Measurements from ENCODE around the gene CDK13. TPM values are rescaled to one million over a fixed set of nuclear protein-coding genes. Genes with fewer than 3 reads are reported as not detected.
"Not testable (repeated sequence)": the region's sequence is repeated elsewhere in the genome, so short reads cannot be mapped to it uniquely, and the experiment has no call there.

CDK13 gene
- polyA plus RNA-seq, 2 donors: 17.1 to 23.4 TPM

GRCh38 chr7:40134428-40135316 lies 184.6 kb downstream of the CDK13 start, which contains the start of the genes MPLKIP and SUGCT:
TSS of gene MPLKIP (minus strand) at chr7:40134622. CDS start at chr7:40134567, 55 bp downstream.
TSS of gene SUGCT (plus strand) at chr7:40135005.
- Histone ChIP-seq H3K27me3 (ENCODE audit: control insufficient read depth in 1 of 2, insufficient read depth in 2 of 2, low read length in 2 of 2) (no peaks in the 10 kb centered on the region), H3K4me1 (ENCODE audit: control insufficient read depth in 2 of 2, insufficient read depth in 2 of 2, low read length in 1 of 2) (no peaks in the 10 kb centered on the region), H3K36me3 (ENCODE audit: control insufficient read depth in 2 of 2, insufficient read depth in 2 of 2, low read length in 1 of 2) (no peaks in the 10 kb centered on the region), H3K4me3 (ENCODE audit: low read depth in 1 of 2, low read length in 2 of 2) (peak within 1 kb of the TSS; percentile 92 to 99), H3K27ac (ENCODE audit: low read depth in 2 of 2, low read length in 1 of 2) (peak within 1 kb of the TSS; percentile 90 to 95), H3K9me3 (ENCODE audit: control insufficient read depth in 2 of 2, insufficient read depth in 1 of 2, low read depth in 1 of 2, low read length in 1 of 2) (no peaks in the 10 kb centered on the region)
- 0% methylated on average over 74 to 75 of the region's 75 CpGs for WGBS, 2 donors

- Histone ChIP-seq H3K36me3 (ENCODE audit: control insufficient read depth in 2 of 2, insufficient read depth in 2 of 2, low read length in 1 of 2) (no peaks in the 10 kb centered on the region), H3K27me3 (ENCODE audit: control insufficient read depth in 1 of 2, insufficient read depth in 2 of 2, low read length in 2 of 2) (no peaks in the 10 kb centered on the region), H3K9me3 (ENCODE audit: control insufficient read depth in 2 of 2, insufficient read depth in 1 of 2, low read depth in 1 of 2, low read length in 1 of 2) (no peaks in the 10 kb centered on the region), H3K27ac (ENCODE audit: low read depth in 2 of 2, low read length in 1 of 2) (peak overlapping the region; percentile 90 to 95), H3K4me1 (ENCODE audit: control insufficient read depth in 2 of 2, insufficient read depth in 2 of 2, low read length in 1 of 2) (no peaks in the 10 kb centered on the region), H3K4me3 (ENCODE audit: low read depth in 1 of 2, low read length in 2 of 2) (peak overlapping the region; percentile 92 to 99)
- WGBS, 2 donors: 5 to 7% methylated on average over 17 of the region's 17 CpGs
These were observed 185.2 kb downstream of the CDK13 start for GRCh38 chr7:40135317-40135610.

- WGBS, 2 donors: 97 to 98% methylated on average over 2 of the region's 2 CpGs
- H3K36me3 ChIP-seq (ENCODE audit: control insufficient read depth in 2 of 2, insufficient read depth in 2 of 2, low read length in 1 of 2): no peaks in the 10 kb centered on the region
- no peaks in the 10 kb centered on the region for H3K27me3 ChIP-seq (ENCODE audit: control insufficient read depth in 1 of 2, insufficient read depth in 2 of 2, low read length in 2 of 2)
- H3K9me3 ChIP-seq (ENCODE audit: control insufficient read depth in 2 of 2, insufficient read depth in 1 of 2, low read depth in 1 of 2, low read length in 1 of 2): no peaks in the 10 kb centered on the region
- no peaks in the 10 kb centered on the region for H3K4me1 ChIP-seq (ENCODE audit: control insufficient read depth in 2 of 2, insufficient read depth in 2 of 2, low read length in 1 of 2)
- H3K4me3 ChIP-seq (ENCODE audit: low read depth in 1 of 2, low read length in 2 of 2): no peak overlapping the region
- no peak overlapping the region for H3K27ac ChIP-seq (ENCODE audit: low read depth in 2 of 2, low read length in 1 of 2)
These were observed 187.5 kb downstream of the CDK13 start for GRCh38 chr7:40137563-40137962.

- 84 to 85% methylated on average over 5 of the region's 5 CpGs for WGBS, 2 donors
- Histone ChIP-seq H3K27ac (ENCODE audit: low read depth in 2 of 2, low read length in 1 of 2) (no peak overlapping the region), H3K27me3 (ENCODE audit: control insufficient read depth in 1 of 2, insufficient read depth in 2 of 2, low read length in 2 of 2) (no peaks in the 10 kb centered on the region), H3K4me3 (ENCODE audit: low read depth in 1 of 2, low read length in 2 of 2) (no peak overlapping the region), H3K4me1 (ENCODE audit: control insufficient read depth in 2 of 2, insufficient read depth in 2 of 2, low read length in 1 of 2) (no peaks in the 10 kb centered on the region), H3K9me3 (ENCODE audit: control insufficient read depth in 2 of 2, insufficient read depth in 1 of 2, low read depth in 1 of 2, low read length in 1 of 2) (no peaks in the 10 kb centered on the region), H3K36me3 (ENCODE audit: control insufficient read depth in 2 of 2, insufficient read depth in 2 of 2, low read length in 1 of 2) (no peaks in the 10 kb centered on the region)
These were observed 188.9 kb downstream of the CDK13 start for GRCh38 chr7:40138973-40139372.

- H3K9me3 ChIP-seq (ENCODE audit: control insufficient read depth in 2 of 2, insufficient read depth in 1 of 2, low read depth in 1 of 2, low read length in 1 of 2); H3K27me3 ChIP-seq (ENCODE audit: control insufficient read depth in 1 of 2, insufficient read depth in 2 of 2, low read length in 2 of 2); H3K4me1 ChIP-seq (ENCODE audit: control insufficient read depth in 2 of 2, insufficient read depth in 2 of 2, low read length in 1 of 2); H3K36me3 ChIP-seq (ENCODE audit: control insufficient read depth in 2 of 2, insufficient read depth in 2 of 2, low read length in 1 of 2); H3K4me3 ChIP-seq (ENCODE audit: low read depth in 1 of 2, low read length in 2 of 2); H3K27ac ChIP-seq (ENCODE audit: low read depth in 2 of 2, low read length in 1 of 2): not testable (repeated sequence)
- WGBS, 2 donors: 96 to 97% methylated on average over 13 of the region's 13 CpGs
These were observed 189.8 kb downstream of the CDK13 start for GRCh38 chr7:40139891-40140290.

DNA sequence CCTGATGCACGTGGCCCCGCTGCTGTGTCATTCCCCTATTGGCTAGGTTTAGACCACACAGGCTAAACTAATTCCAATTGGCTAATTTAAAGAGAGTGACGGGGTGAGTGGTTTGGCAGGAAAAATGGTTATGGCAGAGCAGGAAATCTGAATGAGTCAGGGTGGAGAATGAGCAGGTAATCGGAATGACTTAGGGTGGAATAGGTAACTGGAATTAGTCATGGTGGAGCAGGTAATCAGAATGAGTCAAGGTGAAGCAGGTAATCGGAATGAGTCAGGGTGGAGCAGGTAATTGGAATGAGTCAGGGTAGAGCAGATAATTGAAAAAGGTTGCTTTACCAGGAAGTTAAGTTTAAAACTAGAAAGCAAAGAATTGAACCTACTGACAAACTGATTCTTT lies 191.9 kb downstream of the CDK13 start:
- H3K4me1 ChIP-seq (ENCODE audit: control insufficient read depth in 2 of 2, insufficient read depth in 2 of 2, low read length in 1 of 2); H3K9me3 ChIP-seq (ENCODE audit: control insufficient read depth in 2 of 2, insufficient read depth in 1 of 2, low read depth in 1 of 2, low read length in 1 of 2); H3K36me3 ChIP-seq (ENCODE audit: control insufficient read depth in 2 of 2, insufficient read depth in 2 of 2, low read length in 1 of 2); H3K27me3 ChIP-seq (ENCODE audit: control insufficient read depth in 1 of 2, insufficient read depth in 2 of 2, low read length in 2 of 2); H3K4me3 ChIP-seq (ENCODE audit: low read depth in 1 of 2, low read length in 2 of 2): not testable (repeated sequence)
- 62 to 68% methylated on average over 5 of the region's 5 CpGs for WGBS, 2 donors
- H3K27ac ChIP-seq (ENCODE audit: low read depth in 2 of 2, low read length in 1 of 2): peak overlapping the region in 1 of 2 donors; percentile 13

GRCh38 chr7:40145596-40146130 lies 195.6 kb downstream of the CDK13 start:
- H3K27ac ChIP-seq (ENCODE audit: low read depth in 2 of 2, low read length in 1 of 2); H3K4me3 ChIP-seq (ENCODE audit: low read depth in 1 of 2, low read length in 2 of 2); H3K36me3 ChIP-seq (ENCODE audit: control insufficient read depth in 2 of 2, insufficient read depth in 2 of 2, low read length in 1 of 2); H3K27me3 ChIP-seq (ENCODE audit: control insufficient read depth in 1 of 2, insufficient read depth in 2 of 2, low read length in 2 of 2); H3K9me3 ChIP-seq (ENCODE audit: control insufficient read depth in 2 of 2, insufficient read depth in 1 of 2, low read depth in 1 of 2, low read length in 1 of 2); H3K4me1 ChIP-seq (ENCODE audit: control insufficient read depth in 2 of 2, insufficient read depth in 2 of 2, low read length in 1 of 2): not testable (repeated sequence)
- 61 to 65% methylated on average over 3 of the region's 3 CpGs for WGBS, 2 donors

DNA sequence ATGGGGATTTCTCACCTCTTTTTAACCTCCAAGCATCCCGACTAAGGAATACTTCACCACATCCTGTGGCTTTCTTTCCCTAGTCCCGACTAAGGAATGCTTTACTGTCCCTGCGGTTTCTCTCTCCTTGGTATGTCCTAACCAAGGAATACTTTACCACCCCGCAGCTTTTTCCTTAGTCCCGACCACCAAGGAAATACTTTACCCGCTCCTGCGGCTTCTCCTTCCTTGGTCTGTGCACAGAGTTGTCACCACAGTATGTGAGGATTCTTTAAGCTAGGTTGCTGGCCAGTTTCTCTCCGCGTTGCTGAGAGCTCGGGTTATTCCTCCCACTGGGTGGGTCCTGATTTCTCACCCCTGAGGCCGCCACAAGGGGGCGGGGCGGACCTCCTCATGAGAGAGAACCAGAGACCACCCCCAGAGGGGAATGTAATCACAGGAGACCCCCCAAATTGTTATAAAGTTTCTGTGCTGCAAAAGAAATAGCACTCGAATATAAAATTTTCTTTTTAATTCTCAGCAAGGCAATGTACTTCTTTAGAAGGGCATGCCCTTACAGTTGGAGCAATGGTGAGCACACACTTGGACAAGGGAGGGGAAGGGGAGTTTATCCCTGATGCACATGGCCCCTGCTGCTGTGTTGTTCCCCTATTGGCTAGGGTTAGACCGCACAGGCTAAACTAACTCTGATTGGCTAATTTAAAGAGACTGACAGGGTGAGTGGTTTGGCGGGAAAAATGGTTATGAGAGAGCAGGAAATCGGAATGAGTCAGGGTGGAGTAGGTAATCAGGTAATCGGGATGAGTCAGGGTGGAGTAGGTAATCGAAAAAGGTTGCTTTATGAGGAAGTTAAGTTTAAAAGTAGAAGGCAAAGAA lies 197.6 kb downstream of the CDK13 start:
- Histone ChIP-seq H3K4me3 (ENCODE audit: low read depth in 1 of 2, low read length in 2 of 2) (no peak overlapping the region), H3K27ac (ENCODE audit: low read depth in 2 of 2, low read length in 1 of 2) (no peak overlapping the region), H3K9me3 (ENCODE audit: control insufficient read depth in 2 of 2, insufficient read depth in 1 of 2, low read depth in 1 of 2, low read length in 1 of 2) (no peaks in the 10 kb centered on the region), H3K4me1 (ENCODE audit: control insufficient read depth in 2 of 2, insufficient read depth in 2 of 2, low read length in 1 of 2) (no peaks in the 10 kb centered on the region), H3K36me3 (ENCODE audit: control insufficient read depth in 2 of 2, insufficient read depth in 2 of 2, low read length in 1 of 2) (no peaks in the 10 kb centered on the region), H3K27me3 (ENCODE audit: control insufficient read depth in 1 of 2, insufficient read depth in 2 of 2, low read length in 2 of 2) (no peaks in the 10 kb centered on the region)
- WGBS, 2 donors: 87 to 88% methylated on average over 19 of the region's 19 CpGs

- not testable (repeated sequence) for H3K36me3 ChIP-seq (ENCODE audit: control insufficient read depth in 2 of 2, insufficient read depth in 2 of 2, low read length in 1 of 2); H3K27me3 ChIP-seq (ENCODE audit: control insufficient read depth in 1 of 2, insufficient read depth in 2 of 2, low read length in 2 of 2); H3K27ac ChIP-seq (ENCODE audit: low read depth in 2 of 2, low read length in 1 of 2); H3K9me3 ChIP-seq (ENCODE audit: control insufficient read depth in 2 of 2, insufficient read depth in 1 of 2, low read depth in 1 of 2, low read length in 1 of 2); H3K4me1 ChIP-seq (ENCODE audit: control insufficient read depth in 2 of 2, insufficient read depth in 2 of 2, low read length in 1 of 2); H3K4me3 ChIP-seq (ENCODE audit: low read depth in 1 of 2, low read length in 2 of 2)
- 95% methylated on average over 7 of the region's 7 CpGs for WGBS, 2 donors
These were observed 198.2 kb downstream of the CDK13 start for GRCh38 chr7:40148247-40148580.

Data from esophagus (tissue), 2 donors.